ENCODE data around the gene HOMER2.

GRCh38 chr15:82856397-82857170 lies 95.9 kb downstream of the HOMER2 start:
- TF ChIP-seq WT1 (tag by site-specific recombination; IDR thresholded peaks at IDR 0.05) (no peak), ZNF777 (tag by site-specific recombination; IDR thresholded peaks at IDR 0.05; ENCODE audit: borderline replicate concordance) (no peak), ZNF133 (tag by site-specific recombination; IDR thresholded peaks at IDR 0.05) (no peak), SCRT1 (tag by site-specific recombination; IDR thresholded peaks at IDR 0.05; ENCODE audit: borderline replicate concordance) (no peak)

Measured in HEK293 (cell line).